Dermis microvascular lymphatic vessel endothelial cell (primary cell): ENCODE results near the gene SERINC3. TPM values are rescaled to one million over a fixed set of nuclear protein-coding genes. Genes with fewer than 3 reads are reported as not detected.
"Not testable (repeated sequence)": the region's sequence is repeated elsewhere in the genome, so short reads cannot be mapped to it uniquely, and the experiment has no call there.

ENCODE experiments used
- DNase-seq, 2 donors: peaks; one replicate each; pipeline versions ENCODE4 v3.0.0 to v3.0.0-alpha.2; 2010; ENCODE audit warnings: low read depth in 2 of 2
- total RNA-seq: library from RNA; depleted of rRNA; stranded (reverse); fragments of >200 nt; gene quantifications from 2 replicates; pipeline ENCODE4 v1.2.1, GENCODE V29; 2014

SERINC3 gene
- total RNA-seq: 106 and 135 TPM in 2 replicates

DNA sequence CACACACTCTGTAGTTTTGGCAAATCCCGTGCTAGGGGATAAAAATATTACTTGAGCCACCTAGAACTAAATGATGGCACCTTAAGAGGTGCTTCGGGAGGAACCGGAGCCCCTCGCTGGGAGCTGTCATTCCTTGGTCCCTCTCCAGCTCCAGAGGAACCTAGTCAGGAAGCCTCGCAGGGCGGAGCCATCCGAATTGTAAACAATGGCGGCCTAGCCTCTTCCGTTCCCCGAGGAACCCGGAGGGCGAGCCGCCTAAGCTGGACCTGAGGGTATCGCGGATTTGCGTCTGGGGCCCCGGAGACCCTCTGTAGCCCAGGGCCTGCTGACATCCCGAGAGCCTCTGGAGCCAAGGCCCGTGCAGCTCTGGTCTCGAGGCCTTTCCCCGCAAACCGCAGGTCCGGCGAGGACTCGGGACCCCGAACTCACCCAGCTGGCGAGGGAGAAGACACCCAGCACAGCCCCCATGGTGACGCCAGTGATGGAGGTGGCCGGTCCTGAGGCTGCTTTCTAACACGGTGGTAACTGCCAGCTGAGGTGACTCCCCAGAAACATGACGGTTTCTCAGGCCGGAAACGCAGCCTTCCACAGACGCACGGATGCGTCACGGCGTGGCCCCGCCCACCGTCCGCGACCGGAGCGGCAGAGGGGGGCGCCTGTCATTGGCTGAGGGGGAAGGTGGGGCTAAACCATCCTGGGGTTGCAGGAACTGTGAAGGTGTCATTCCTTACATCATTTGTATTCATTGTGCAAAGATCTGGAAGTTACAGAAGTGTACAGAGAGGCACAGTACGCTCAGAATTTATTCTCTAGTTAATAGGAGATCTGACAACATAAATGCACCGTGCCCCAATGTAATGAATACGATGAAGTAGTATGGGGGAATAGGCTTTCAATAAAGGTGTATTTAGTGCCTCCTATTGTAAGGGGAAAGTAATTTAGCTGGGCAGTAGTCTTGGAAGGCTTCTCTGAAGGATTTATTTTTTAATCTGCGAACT, at the start of gene SERINC3:
SERINC3 (minus strand) TSS at position 587 of the 998 bp plus-strand sequence; CDS start at position 468, 119 bp downstream.
- DNase-seq: peak; percentile 76 to 96

GRCh38 chr20:44571362-44571988, 49.6 kb upstream of the SERINC3 start:
- DNase-seq: no peak

DNA sequence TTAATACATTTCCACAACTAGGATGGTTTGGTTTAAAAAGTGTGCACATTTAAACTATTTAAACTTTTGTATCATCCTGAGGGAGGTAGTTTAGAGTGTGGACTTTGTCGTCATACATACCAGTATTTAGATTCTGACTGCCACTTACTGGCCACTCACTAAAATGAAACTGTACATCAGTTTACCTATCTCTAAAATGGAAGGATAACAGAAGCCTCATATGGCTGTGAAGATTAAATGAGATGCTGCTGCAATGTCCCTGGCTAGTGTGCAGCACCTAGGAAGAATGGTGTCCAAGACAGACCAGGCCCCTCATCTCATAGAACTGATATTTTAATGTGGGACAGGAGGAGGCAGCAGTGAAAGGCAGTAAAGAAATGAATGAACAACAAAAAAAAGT, 48.5 kb upstream of the SERINC3 start:
- DNase-seq: no peak

DNA sequence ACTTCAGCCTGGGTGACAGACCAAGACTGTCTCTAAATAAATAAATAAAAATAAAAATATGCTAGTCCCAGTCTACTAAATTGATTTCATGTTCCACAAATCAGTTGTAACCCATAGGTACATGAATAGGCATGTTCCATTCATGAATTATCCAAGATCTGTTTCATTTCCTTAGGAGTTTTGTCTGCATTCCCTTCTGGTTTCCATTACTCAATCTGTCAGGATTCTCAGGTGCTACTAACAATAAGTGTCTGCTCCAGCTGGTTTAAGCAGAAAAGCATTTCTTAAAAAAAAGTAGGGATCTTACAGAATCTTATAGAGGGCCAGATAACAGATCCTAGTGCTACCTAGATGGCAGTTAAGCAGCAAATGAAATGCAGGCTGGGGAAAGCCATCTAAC, 44.9 kb upstream of the SERINC3 start:
- DNase-seq: no peak

- DNase-seq: no peak
Measured at GRCh38 chr20:44566018-44566417, 44.1 kb upstream of the SERINC3 start.

GRCh38 chr20:44561876-44562275, 40.0 kb upstream of the SERINC3 start:
- DNase-seq: no peak

GRCh38 chr20:44560818-44561217, 38.9 kb upstream of the SERINC3 start:
- not testable (repeated sequence) for DNase-seq

GRCh38 chr20:44560229-44560628, 38.4 kb upstream of the SERINC3 start:
- no peak for DNase-seq

DNA sequence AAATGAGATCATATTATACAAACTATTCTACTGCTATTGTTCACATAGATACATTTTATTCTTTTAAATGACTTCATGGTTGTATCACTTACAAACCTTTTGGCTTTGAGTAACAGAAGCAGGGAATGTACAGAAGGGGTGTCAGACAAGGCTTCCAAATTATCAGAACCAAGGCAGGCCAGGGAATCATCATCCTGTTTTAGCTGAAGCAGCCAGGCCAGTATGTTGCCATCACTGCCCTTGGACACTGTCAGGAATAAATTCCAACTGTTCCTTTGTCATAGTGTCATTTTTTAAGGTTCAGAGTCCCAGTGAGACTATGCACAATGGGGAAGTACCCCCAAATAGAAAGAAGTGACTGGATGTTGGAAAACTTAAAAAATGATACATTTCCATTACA, 37.4 kb upstream of the SERINC3 start:
- DNase-seq: no peak

- peak in 1 of 2 donors; percentile 91 for DNase-seq
Measured at GRCh38 chr20:44552950-44553908, 31.4 kb upstream of the SERINC3 start.

DNA sequence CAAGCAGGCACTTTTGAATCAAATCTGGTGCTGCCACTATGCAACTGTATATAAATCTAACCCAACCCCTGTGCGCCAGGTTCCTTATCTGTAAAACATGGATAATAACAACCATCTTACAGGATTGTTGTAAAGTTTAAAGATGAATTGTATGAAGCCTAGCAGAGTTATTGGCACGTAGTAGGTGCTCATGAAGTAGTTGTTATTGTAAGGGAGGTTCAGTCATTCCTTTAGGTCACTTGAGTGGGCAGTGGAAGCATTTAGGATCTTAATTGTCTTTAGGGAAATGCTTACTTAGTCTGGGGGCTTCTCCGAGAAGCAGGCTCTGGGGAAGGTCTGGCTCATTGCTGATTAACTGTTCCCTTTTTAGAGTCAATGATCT, 30.7 kb upstream of the SERINC3 start:
- no peak for DNase-seq

- DNase-seq: no peak
Measured at GRCh38 chr20:44552050-44552449, 30.2 kb upstream of the SERINC3 start.

- peak in 1 of 2 donors; percentile 63 for DNase-seq
Measured at GRCh38 chr20:44549123-44549522, 27.3 kb upstream of the SERINC3 start.

DNA sequence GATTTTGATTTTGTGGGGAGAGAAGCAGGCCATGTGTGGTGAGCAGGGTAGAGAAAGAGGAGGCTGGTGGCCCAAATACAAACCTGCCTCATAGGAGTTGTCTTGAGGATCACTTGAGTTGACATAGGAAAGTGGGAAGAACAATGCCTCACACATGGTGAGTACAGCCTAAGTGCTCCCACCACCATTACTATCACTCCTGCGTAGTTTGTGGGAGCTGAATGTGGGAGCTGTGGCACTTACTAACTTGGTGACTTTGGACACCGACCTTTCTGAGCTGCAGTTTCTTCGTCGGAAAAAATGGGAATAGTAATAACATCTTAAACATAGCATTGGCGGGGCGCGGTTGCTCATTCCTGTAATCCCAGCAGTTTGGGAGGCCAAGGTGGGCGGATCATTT, 25.5 kb upstream of the SERINC3 start:
- DNase-seq: no peak

GRCh38 chr20:44544263-44544662, 22.4 kb upstream of the SERINC3 start:
- no peak for DNase-seq

- DNase-seq: no peak
Measured at GRCh38 chr20:44543358-44543757, 21.5 kb upstream of the SERINC3 start.

GRCh38 chr20:44542890-44543289, 21.0 kb upstream of the SERINC3 start:
- no peak for DNase-seq

- no peak for DNase-seq
Measured at GRCh38 chr20:44541992-44542391, 20.1 kb upstream of the SERINC3 start.

GRCh38 chr20:44540834-44541233, 19.0 kb upstream of the SERINC3 start:
- peak; percentile 52 to 81 for DNase-seq

- no peak for DNase-seq
Measured at GRCh38 chr20:44537993-44538392, 16.1 kb upstream of the SERINC3 start.

GRCh38 chr20:44536175-44536574, 14.3 kb upstream of the SERINC3 start:
- no peak for DNase-seq
